Activated T-cell treated with anti-CD3 and anti-CD28 coated beads for 48 hours (primary cell): Measurements from ENCODE around the gene ZMPSTE24.
"Not testable (repeated sequence)": the region's sequence is repeated elsewhere in the genome, so short reads cannot be mapped to it uniquely, and the experiment has no call there.

Source experiments
- DNase-seq: peaks from one replicate; pipeline ENCODE4 v3.0.0-alpha.2; 2020; ENCODE audit warnings: low read depth

The ZMPSTE24 gene

GRCh38 chr1:40257688-40258444 lies at the start of gene ZMPSTE24:
ZMPSTE24 (plus strand) TSS chr1:40258236; CDS start chr1:40258272, 36 bp downstream.
- DNase-seq, result peak; percentile 93

GRCh38 chr1:40210511-40211204 lies 47.4 kb upstream of the ZMPSTE24 start:
- DNase-seq, result no peak

GRCh38 chr1:40218333-40218732 lies 39.7 kb upstream of the ZMPSTE24 start:
- no peak for DNase-seq

GRCh38 chr1:40221471-40221905 lies 36.5 kb upstream of the ZMPSTE24 start:
- not testable (repeated sequence) for DNase-seq

GRCh38 chr1:40221977-40222772 lies 35.9 kb upstream of the ZMPSTE24 start:
- DNase-seq, result no peak

- no peak for DNase-seq
Observed at GRCh38 chr1:40224040-40224439, 34.0 kb upstream of the ZMPSTE24 start.

- no peak for DNase-seq
Observed at GRCh38 chr1:40226192-40226591, 31.8 kb upstream of the ZMPSTE24 start.

GRCh38 chr1:40232444-40232843 lies 25.6 kb upstream of the ZMPSTE24 start:
- DNase-seq, result peak; percentile 49

GRCh38 chr1:40239626-40240025 lies 18.4 kb upstream of the ZMPSTE24 start:
- DNase-seq, result no peak

GRCh38 chr1:40240390-40240789 lies 17.6 kb upstream of the ZMPSTE24 start:
- no peak for DNase-seq

GRCh38 chr1:40241362-40241761 lies 16.7 kb upstream of the ZMPSTE24 start:
- no peak for DNase-seq

GRCh38 chr1:40243351-40243750 lies 14.7 kb upstream of the ZMPSTE24 start:
- no peak for DNase-seq

- no peak for DNase-seq
Observed at GRCh38 chr1:40244138-40244744, 13.8 kb upstream of the ZMPSTE24 start.

- no peak for DNase-seq
Observed at GRCh38 chr1:40245686-40246085, 12.3 kb upstream of the ZMPSTE24 start.

GRCh38 chr1:40247655-40248054 lies 10.4 kb upstream of the ZMPSTE24 start, which contains the start of gene TMCO2:
TMCO2 (plus strand) TSS chr1:40247937; CDS start chr1:40247994, 57 bp downstream.
- no peak for DNase-seq

GRCh38 chr1:40248412-40248811 lies 9.6 kb upstream of the ZMPSTE24 start:
- no peak for DNase-seq

GRCh38 chr1:40251456-40251855 lies 6.6 kb upstream of the ZMPSTE24 start:
- no peak for DNase-seq

- no peak for DNase-seq
Observed at GRCh38 chr1:40252601-40253000, 5.4 kb upstream of the ZMPSTE24 start.

- no peak for DNase-seq
Observed at GRCh38 chr1:40255231-40255630, 2.8 kb upstream of the ZMPSTE24 start.

GRCh38 chr1:40256401-40257084 lies 1.5 kb upstream of the ZMPSTE24 start:
- no peak for DNase-seq

GRCh38 chr1:40257313-40257687 lies 736 bp upstream of the ZMPSTE24 start:
- DNase-seq, result no peak

GRCh38 chr1:40258445-40258769 lies 371 bp downstream of the ZMPSTE24 start:
- DNase-seq, result no peak
